GM12872 (cell line): ENCODE results near the gene C6orf136.

Source experiments
- TF ChIP-seq, protein P1 (sequence below): IDR thresholded peaks from 3 replicates; pipeline ENCODE4 v1.5.1; 2011; ENCODE audit warnings: low read depth, mild to moderate bottlenecking, low read length, moderate library complexity; ENCODE audit not compliant: insufficient read depth

Gene C6orf136

DNA sequence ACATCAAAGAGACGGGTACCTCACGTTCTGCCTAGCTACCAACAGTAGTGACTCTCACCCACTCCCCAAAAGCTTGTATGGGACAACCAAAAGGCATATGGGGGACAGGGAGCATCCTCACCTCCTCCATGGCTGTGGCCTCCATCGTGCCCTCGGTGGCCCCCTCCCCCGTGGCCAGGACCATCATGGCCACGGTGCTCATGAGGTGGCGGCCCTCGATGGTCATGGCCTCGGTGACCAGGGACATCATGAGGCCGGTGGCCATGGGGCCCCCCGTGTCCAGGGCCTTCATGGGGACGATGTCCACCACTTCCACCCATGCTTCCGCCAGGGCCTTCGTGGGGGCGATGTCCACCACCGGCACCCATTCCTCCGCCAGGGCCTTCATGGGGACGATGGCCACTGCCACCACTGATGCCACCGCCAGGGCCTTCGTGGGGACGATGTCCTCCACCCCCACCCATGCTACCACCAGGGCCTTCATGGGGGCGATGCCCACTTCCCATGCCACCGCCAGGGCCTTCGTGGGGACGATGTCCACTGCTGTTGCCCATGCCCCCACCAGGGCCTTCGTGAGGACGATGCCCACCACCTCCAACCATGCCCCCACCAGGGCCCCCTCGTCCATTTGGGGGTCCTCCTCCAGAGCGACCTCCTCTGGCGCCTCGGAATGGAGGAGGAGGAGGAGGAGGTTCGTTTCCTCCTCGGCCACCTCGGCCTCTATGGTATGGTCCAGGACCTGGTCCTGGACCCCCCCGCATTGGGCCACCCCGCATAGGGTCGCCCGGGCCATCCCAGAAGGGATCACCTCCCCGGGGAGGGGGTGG is 44.9 kb upstream of the C6orf136 start:
- TF ChIP-seq, protein P1, sequence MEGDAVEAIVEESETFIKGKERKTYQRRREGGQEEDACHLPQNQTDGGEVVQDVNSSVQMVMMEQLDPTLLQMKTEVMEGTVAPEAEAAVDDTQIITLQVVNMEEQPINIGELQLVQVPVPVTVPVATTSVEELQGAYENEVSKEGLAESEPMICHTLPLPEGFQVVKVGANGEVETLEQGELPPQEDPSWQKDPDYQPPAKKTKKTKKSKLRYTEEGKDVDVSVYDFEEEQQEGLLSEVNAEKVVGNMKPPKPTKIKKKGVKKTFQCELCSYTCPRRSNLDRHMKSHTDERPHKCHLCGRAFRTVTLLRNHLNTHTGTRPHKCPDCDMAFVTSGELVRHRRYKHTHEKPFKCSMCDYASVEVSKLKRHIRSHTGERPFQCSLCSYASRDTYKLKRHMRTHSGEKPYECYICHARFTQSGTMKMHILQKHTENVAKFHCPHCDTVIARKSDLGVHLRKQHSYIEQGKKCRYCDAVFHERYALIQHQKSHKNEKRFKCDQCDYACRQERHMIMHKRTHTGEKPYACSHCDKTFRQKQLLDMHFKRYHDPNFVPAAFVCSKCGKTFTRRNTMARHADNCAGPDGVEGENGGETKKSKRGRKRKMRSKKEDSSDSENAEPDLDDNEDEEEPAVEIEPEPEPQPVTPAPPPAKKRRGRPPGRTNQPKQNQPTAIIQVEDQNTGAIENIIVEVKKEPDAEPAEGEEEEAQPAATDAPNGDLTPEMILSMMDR: no peak

DNA sequence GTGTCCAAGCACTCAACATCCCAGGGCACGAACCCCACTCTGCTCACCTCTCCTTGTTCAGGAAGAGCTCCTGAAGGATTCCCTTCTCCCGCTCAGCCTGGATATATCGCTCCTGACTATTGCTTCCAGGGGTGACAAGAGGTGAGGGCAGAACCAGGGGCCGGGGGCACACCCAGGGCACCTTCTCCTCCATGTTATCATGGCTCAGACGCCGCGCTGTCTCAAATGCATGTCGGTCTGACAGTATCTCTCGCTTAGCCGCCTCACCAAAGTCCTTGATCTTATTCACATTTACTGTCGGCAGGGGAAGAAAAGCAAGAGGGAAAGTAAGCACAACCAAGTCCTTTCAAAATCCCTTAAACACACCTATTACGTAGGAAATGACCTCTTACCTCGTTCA is 43.0 kb upstream of the C6orf136 start:
- TF ChIP-seq, protein P1: no peak

DNA sequence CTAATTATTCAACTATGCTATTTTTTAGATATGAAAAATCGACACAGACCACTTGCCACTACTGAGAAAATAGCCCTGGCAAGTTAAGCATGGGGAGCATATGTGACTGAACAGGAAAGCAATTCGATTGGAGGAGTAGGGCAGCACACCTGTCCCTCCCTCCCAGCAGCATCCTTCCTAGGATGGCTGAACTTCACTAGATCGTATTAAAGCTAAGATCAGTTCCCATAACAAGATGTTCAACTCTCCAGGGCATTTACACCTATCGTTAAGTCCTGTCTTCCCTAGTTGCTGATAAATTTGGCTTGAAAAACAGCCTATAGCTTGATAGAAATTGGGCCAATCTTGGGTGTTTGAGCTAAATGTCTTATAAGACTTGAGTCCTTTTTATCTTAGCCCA is 36.9 kb upstream of the C6orf136 start:
- TF ChIP-seq, protein P1: no peak

DNA sequence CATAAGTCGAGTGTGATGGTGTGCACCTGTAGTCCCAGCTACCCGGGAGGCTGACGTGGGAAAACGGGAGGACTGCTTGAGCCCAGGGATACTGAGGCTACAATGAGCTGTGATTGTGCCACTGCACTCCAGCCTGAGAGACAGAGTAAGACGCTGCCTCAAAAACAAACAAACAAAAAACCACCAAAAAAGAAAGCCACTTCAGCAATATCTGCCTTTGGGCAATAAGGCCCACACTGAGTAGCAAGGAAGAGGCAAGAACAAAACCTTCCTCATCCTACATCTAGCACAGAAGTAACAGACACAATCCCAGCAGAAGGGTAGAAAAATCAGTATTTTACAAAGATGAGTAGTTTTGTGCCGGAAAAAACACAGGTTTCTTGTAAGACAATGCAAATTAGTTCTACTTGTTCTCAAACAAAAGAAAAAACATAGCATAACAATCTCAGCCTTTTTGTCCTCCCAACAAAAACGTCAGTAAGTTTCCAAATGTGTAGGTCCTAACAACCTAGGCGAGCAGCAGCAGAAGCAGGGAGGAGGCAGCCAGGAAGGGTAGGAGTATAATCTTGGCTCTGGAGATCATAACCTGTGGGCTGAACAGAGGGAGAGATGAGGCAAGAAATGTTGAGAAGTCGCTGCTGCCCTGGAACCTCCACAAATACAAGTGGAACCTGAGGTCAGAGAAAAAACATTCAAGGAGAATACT is 35.6 kb upstream of the C6orf136 start:
- TF ChIP-seq, protein P1: no peak

DNA sequence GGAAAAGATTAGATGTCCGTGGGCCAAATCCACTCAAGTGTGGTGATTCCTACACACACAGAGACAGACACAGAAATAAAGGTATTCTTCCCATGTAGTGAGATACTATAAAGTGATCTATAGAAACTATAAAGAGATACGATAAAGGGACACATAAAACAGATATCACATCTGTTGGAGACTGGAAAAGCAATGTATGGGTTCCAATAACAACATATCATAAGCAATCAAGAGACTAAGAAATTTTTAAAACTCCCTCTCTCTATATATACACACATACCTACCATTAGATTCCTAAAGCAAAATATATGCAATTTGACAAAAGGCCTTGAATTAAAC is 35.1 kb upstream of the C6orf136 start:
- TF ChIP-seq, protein P1: no peak

DNA sequence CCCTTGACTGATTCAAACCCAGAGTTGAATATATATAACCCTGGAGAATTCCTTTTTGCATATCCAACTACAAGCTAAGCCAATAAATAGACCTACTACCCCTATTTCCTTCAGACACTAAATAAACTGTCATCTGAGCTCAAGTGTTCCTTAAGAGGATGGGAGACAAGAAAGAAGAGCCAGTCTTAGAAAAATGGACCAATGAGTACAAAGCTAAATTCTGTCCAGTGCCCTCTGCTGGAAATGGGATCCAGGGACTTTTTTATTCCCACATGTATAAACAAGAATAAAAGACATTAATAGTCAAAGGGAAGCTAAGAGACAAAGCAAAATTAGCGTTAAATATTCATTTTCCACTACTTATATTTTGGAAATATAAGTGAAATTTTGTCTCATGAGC is 34.7 kb upstream of the C6orf136 start:
- TF ChIP-seq, protein P1: no peak

DNA sequence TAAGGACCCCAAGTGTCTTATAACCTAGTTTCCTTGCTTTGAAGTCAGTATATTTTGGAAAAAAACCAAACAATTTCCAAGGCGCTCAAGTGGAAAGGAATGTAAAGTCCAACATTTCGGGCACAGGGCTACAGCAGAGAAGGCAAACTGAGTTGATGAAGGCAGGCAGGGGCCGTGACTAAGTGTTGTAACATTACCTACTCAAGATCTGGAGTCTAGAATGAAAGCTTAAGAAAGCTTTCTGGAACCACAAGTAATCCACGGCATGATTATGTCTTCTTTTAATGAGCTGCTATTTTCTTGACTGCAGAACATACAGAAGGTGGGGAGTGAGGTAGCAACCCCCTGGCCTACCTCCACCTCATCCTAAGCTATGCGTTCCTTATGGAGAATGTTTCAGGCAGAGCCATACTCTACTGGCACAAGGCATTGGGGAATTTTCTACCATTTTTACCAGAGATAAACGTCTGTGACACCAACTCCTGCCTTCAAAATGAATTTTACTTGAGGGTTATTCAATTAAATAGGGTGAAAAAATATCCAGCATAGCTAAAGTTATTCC is 34.2 kb upstream of the C6orf136 start:
- TF ChIP-seq, protein P1: no peak
